Retinal pigment epithelial cell (primary cell): Measurements from ENCODE around the gene SERAC1.
"Not testable (repeated sequence)": the region's sequence is repeated elsewhere in the genome, so short reads cannot be mapped to it uniquely, and the experiment has no call there.

Source experiments
- DNase-seq: peaks from one replicate; pipeline ENCODE4 v3.0.0-alpha.2; 2010; ENCODE audit warnings: low read depth
- H3K4me3 ChIP-seq: 2 replicates; pipeline ENCODE4 v1.5.1; 2011; ENCODE audit warnings: mild to moderate bottlenecking, low read length, control low read depth, moderate library complexity
- TF ChIP-seq, protein P1 (sequence below): conservative IDR thresholded peaks from 2 replicates; pipeline ENCODE4 v1.5.1; 2011; ENCODE audit warnings: low read depth, low read length, control low read depth, inconsistent platforms

SERAC1 gene

DNA sequence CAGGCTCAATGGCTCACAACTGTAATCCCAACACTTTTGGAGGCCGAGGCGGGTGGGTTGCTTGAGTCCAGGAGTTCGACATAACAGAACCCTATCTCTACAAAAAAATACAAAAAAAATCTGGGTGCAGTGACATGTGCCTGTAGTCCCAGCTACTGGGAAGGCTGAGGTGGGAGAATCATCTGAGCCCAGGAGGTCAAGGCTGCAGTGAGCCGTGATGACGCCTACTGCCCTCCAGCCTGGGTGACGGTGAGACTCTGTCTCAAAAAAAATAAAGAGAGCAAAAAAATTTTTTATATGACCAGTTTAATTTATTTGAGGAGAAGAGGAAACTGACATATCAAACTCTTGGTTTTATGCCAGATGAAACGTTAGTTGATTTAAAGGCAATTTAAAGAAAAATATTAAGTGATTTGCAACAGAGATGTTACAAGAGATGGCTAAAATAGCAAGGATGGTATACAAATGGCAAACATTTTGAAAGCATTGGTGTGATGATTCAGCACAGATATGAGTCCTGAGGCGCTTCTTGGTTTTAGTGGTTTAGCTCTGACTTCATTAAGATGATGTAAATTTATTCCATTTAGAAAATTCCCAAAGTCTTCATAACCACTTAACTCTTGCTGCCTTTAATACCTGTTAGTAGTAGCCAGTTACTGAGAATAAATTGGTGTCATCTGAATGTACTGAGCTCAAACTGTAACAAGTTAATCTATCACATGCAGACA lies 17.8 kb upstream of the SERAC1 start:
- DNase-seq: no peak
- TF ChIP-seq, protein P1, sequence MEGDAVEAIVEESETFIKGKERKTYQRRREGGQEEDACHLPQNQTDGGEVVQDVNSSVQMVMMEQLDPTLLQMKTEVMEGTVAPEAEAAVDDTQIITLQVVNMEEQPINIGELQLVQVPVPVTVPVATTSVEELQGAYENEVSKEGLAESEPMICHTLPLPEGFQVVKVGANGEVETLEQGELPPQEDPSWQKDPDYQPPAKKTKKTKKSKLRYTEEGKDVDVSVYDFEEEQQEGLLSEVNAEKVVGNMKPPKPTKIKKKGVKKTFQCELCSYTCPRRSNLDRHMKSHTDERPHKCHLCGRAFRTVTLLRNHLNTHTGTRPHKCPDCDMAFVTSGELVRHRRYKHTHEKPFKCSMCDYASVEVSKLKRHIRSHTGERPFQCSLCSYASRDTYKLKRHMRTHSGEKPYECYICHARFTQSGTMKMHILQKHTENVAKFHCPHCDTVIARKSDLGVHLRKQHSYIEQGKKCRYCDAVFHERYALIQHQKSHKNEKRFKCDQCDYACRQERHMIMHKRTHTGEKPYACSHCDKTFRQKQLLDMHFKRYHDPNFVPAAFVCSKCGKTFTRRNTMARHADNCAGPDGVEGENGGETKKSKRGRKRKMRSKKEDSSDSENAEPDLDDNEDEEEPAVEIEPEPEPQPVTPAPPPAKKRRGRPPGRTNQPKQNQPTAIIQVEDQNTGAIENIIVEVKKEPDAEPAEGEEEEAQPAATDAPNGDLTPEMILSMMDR: no peak
- no peak overlapping the region for H3K4me3 ChIP-seq

DNA sequence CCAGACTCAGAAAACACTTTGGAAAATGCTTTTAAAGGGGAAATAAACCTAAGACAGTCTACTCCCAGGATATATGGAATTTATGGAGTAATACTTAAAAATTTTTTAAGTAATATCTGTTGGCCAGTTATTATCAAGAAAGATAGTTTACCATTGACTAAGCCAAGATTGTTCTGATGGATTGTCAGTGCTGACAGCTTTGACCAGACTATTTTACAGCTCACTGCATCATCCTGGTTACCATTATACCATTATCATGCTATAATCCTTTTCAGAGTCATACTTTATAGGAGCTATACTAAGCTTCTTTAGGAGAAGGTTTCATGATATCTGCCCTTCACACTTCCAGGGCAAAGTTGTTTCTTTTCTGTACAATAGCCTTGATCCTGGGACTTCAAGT lies 16.5 kb upstream of the SERAC1 start:
- no peak overlapping the region for H3K4me3 ChIP-seq
- TF ChIP-seq, protein P1: no peak
- DNase-seq: no peak

DNA sequence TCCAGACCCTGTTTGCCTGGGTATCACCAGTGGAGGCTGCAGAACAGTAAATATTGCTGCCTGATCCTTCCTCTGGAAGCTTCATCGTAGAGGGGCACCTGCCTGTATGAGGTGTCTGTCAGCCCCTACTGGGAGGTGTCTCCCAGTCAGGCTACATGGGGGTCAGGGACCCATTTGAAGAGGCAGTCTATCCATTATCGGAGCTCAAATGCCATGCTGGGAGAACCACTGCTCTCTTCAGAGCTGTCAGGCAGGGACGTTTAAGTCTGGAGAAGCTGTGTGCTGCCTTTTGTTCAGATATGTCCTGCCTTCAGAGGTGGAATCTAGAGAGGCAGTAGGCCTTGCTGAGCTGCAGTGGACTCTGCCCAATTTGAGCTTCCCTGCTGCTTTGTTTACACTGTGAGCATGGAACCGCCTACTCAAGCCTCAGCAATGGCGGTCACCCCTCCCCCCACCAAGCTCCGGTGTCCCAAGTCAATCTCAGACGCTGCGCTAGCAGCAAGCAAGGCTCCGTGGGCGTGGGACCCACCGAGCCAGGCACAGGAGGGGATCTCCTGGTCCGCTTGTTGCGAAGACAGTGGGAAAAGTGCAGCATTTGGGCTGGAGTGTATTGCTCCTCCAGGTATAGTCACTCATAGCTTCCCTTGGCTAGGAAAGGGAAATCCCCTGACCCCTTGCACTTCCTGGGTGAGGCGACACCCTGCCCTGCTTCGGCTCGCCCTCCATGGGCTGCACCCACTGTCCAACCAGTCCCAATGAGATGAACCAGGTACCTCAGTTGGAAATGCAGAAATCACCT lies 15.3 kb upstream of the SERAC1 start:
- DNase-seq, H3K4me3 ChIP-seq: not testable (repeated sequence)

- not testable (repeated sequence) for DNase-seq, H3K4me3 ChIP-seq
These were observed 9.7 kb upstream of the SERAC1 start for GRCh38 chr6:158177712-158178111.

DNA sequence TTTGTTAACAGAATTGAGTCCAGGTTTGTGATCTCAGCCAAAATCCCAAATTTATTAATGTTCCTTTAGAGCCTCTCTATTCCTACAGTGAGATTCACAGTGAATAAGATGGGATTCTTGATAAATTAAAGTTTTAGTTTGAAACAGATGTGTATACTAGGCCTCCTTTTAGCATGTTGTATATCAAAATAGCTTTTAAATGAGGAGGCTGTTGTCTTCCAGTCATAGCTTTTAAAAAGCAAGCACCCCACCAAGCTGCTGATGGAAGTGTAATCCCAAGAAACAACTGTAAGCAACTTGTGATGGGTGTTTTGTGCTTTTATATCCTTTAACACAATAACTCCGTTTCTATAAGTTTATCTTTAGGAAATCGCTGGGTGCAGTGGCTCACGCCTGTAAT lies 7.0 kb upstream of the SERAC1 start:
- no peak for DNase-seq
- TF ChIP-seq, protein P1: no peak
- H3K4me3 ChIP-seq: no peak overlapping the region

GRCh38 chr6:158174514-158174913 lies 6.5 kb upstream of the SERAC1 start:
- peak; percentile 88 for DNase-seq
- no peak overlapping the region for H3K4me3 ChIP-seq
- TF ChIP-seq, protein P1: no peak

DNA sequence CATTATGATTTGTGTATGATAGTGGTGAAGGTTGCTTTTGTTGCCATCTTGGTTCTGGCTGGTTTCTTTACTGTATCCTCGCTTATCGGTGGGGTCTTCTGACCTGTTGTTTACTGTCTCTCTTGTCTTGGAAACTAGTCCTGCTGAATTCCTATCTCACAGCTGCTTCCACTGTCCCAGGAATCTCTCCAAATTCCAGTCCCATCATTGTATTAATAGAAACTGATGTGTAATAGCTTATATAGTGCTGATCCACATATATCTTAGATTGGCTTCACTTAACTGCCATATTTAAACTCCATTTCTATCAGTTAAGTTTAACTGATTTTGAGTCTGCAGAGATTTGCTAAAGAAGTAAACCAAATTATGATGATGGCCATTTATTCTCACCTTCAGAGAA lies 6.0 kb upstream of the SERAC1 start:
- TF ChIP-seq, protein P1: no peak
- no peak for DNase-seq
- H3K4me3 ChIP-seq: no peak overlapping the region

- no peak overlapping the region for H3K4me3 ChIP-seq
- DNase-seq: no peak
- TF ChIP-seq, protein P1: no peak
These were observed 3.9 kb upstream of the SERAC1 start for GRCh38 chr6:158172001-158172400.
